ENCODE measurements around the gene GABRA6. TPM values are rescaled to one million over a fixed set of nuclear protein-coding genes. Genes with fewer than 3 reads are reported as not detected.

GABRA6 gene
- total and polyA plus RNA-seq, 4 donors = not detected

Other genes with a start within 250 kb of the GABRA6 start
- gene GABRB2, start 139.0 kb upstream of the GABRA6 start, total RNA-seq = 1 to 10 TPM; 1.4 to 6.8 TPM
- gene GABRB2, start 139.0 kb upstream of the GABRA6 start, polyA plus RNA-seq = under 1 TPM; 0.28 to 0.31 TPM
- gene GABRA1, start 162.4 kb downstream of the GABRA6 start, total RNA-seq = under 1 TPM in 1 of 2 donors, not detected in 1; 0.20 TPM
- gene GABRA1, start 162.4 kb downstream of the GABRA6 start, polyA plus RNA-seq = not detected

Measured in lung (tissue), 4 donors.